HG03342 (cell line): ENCODE results near the gene LMOD3.

Experiments
- ATAC-seq: cut with Tn5 transposase; IDR thresholded peaks from one replicate; pipeline ENCODE4 v1.9.1; 2021; ENCODE audit warnings: mild to moderate bottlenecking, moderate library complexity; ENCODE audit not compliant: unreplicated experiment

The LMOD3 gene

DNA sequence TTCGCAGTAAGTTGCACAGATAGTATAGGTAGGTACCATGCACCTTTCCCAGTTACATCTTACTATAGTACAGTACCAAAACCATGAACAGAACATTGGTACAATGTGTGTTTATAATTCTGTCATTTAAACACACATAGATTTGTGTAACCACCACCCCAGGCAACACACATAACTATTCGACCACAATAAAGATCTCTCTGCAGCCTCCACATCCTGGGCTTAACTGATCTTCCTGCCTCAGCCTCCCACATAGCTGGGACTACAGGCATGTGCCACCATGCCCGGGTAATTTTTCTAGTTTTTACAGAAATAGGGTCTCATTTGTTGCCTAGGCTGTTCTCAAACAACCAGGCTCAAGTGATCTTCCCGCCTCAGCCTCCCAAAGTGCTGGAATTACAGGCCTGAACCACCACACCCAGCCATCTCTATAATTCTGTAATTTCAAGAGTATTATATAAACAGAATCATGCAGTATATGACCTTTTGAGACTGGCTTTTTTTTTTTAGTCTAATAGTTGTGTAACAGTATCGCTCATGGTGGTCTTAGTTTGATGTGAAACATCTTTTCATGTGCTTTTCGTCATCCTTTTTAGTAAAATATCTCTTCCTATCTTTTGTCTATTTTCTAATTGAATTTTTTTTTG lies 57.0 kb downstream of the LMOD3 start:
- no peak for ATAC-seq

DNA sequence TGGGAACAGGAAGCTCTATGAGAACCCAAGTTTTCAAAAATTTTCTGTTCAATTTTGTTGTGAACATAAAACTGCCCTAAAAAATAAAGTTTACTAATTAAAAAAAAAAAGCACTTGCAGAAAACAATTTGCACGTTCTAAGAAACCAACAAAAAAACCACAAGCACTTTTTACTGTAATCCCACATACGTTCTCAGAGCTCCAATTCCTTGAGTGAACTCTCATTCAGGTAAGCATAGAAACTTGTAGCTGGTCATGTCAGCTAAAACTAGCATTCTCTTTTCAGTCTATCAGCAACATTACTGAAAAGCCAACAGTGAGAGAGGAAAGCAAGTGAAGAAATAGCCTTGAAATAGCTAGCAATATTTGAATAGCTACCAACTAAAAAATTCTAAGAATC lies 58.8 kb downstream of the LMOD3 start:
- no peak for ATAC-seq

DNA sequence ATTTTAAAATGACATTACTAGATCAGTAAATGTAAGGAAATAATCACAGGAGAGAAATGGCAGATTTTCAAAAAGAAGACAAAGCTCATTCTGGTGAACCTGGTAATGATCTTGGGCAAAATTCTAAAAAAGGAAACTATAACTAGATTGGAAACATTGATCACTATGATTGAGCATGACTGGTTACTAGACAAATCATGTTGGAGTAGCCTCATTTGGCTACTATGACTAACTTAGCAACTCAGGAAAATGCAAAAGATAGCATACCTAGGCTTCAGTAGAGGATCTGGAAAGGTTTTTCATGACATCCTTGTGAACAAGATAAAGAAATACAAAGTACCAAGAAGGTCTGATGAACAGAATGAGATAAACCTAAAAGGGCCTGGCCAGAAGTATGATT lies 62.7 kb downstream of the LMOD3 start:
- ATAC-seq = no peak

DNA sequence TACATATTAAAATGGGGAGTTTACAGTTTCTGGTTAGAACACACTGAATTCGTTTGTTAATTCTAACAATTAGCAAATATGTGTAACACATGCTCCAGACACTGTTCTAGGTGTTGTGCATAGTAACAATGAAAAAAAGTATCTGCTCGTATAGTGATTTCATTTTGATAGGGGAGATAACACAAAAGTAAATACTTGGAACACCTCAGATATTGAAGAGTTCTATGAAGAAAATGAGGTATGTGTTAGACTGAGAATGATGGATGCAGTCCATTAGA lies 63.5 kb downstream of the LMOD3 start:
- ATAC-seq = no peak

DNA sequence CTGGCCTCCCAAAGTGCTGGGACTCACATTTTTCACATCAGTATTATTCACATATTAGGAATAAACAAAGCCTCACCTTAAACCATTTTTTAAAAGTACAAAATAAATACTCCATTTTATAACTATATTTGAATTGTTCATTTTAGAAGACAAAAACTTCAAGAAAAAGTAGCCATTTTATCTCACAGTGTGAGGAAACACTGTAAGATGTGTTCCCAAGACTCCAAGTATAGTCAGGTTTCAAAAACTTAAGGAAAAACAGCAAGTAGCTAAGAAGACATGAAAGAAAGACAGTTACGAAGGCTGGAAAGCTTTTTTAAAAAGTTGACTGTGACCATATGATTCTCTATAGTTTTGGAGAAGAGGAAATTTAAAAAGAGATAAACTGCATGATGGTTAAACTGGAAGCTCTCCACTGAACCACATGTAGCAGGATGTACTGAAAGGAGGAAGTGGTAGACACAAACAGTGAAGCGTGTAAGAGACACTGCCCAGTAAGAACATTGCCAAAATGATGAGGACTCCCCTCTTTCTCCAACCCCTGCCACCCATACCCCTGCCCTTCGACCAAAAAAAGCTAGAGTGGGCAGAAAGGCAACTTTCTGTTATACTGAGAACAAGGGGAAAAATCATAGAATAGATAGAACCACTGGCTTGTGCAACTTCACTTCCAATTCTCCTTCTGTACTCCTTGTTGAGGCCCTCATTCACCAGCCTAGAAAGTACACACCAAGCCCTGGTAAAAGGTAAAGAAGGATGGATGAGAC lies 64.0 kb downstream of the LMOD3 start:
- ATAC-seq = peak; percentile 98
